ENCODE measurements around the gene HDAC7. TPM values are rescaled to one million over a fixed set of nuclear protein-coding genes. Genes with fewer than 3 reads are reported as not detected.

HDAC7 gene
- total and polyA plus RNA-seq, 2 experiments from 2014 or later, result 19.0 to 41.2 TPM

DNA sequence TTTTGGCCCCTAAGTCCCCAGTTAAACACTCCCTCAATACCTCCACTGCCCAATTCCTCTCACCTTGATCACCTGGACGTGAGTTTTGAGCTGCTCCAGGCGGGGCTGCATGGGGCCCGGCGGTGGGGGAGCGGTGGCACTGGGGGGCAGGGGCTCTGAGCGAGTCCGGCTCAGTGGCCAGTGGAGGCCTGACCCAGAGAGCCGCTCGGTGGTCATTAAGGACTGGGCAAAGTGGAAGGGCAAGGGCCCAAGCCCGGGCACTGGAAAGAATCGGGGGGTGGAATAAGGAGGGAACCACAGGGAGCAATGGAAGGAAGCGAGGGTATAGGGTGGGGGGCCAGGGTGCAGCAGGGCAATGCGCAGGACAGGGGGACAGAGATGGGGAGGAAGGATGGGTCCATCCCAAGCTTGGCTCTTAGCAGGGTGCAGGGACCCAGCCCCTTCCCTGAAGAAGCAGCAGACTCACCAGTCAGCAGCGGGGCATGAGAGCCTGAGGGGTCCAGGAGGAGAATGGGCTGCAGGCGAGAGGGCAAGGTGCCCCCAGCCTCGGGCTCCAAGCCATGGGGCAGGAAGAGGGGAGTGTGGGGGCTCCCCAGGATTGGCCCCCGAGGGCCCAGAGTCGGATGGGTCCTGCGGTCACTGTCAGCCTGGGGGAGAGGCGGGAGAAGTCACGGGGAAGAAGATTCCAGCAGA, 24.4 kb downstream of the HDAC7 start:
- Histone ChIP-seq H2AFZ (no peak overlapping the region), H3K9me2 (replicated peaks; ENCODE audit: insufficient read depth) (no peaks in the 10 kb centered on the region), H3K9me3 (ENCODE audit: low read depth) (no peaks in the 10 kb centered on the region), H3K4me3 (no peak overlapping the region), H4K20me1 (ENCODE audit: insufficient read depth, poor library complexity, severe bottlenecking) (peaks cover 14% of the 10 kb centered on the region), H3K27me3 (no peaks in the 10 kb centered on the region), H3K79me2 (peaks cover 4% of the 10 kb centered on the region), H3K27ac (no peak overlapping the region), H3K4me2 (no peak overlapping the region), H3K36me3 (replicated peaks; ENCODE audit: insufficient read depth, low read depth) (no peaks in the 10 kb centered on the region), H3K4me1 (ENCODE audit: insufficient read depth) (no peaks in the 10 kb centered on the region)
- no peak for DNase-seq (ENCODE audit: low spot score)
- WGBS (ENCODE audit: low lambda C conversion rate, missing lambda C conversion rate), result 96% methylated on average over 13 of the region's 21 CpGs
- TF ChIP-seq EZH2phosphoT487 (IDR thresholded peaks at IDR 0.05; ENCODE audit: low read depth, severe bottlenecking, unreplicated experiment), result no peak
- TF ChIP-seq CTCF (IDR thresholded peaks at IDR 0.05; ENCODE audit: poor library complexity), result no peak
- TF ChIP-seq EZH2 (IDR thresholded peaks at IDR 0.05; ENCODE audit: borderline replicate concordance), result no peak

DNA sequence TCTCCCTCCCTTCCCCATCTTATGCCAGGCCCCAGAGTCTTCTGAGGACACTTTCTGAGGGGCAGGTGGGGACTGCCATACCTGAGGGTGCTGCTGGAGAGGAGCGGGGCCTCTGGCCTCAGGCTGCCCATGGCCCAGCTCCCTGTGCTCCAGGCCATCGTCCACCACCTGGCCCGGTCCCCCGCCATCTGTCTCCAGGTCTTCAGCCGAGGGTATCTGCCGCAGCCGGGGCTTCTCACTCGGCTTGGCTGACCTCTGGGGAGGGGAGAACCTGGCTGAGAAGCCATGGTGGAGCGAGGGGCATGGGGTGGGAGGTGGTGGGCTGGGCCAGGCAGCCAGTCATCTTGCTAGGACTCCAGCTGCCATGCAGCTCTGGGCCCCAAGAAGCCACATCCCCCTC, 25.0 kb downstream of the HDAC7 start:
- no peaks in the 10 kb centered on the region for H3K36me3 ChIP-seq (replicated peaks; ENCODE audit: insufficient read depth, low read depth)

GRCh38 chr12:47793015-47793681, 26.6 kb downstream of the HDAC7 start:
- H2AFZ ChIP-seq, result no peak overlapping the region
- H3K9me3 ChIP-seq (ENCODE audit: low read depth), result no peaks in the 10 kb centered on the region
- H3K4me1 ChIP-seq (ENCODE audit: insufficient read depth), result no peaks in the 10 kb centered on the region
- no peaks in the 10 kb centered on the region for H3K79me2 ChIP-seq
- H3K27me3 ChIP-seq, result no peaks in the 10 kb centered on the region
- TF ChIP-seq CTCF (IDR thresholded peaks at IDR 0.05; ENCODE audit: poor library complexity), result no peak
- TF ChIP-seq EZH2phosphoT487 (IDR thresholded peaks at IDR 0.05; ENCODE audit: low read depth, severe bottlenecking, unreplicated experiment), result no peak
- no peak for TF ChIP-seq EZH2 (IDR thresholded peaks at IDR 0.05; ENCODE audit: borderline replicate concordance)
- DNase-seq (ENCODE audit: low spot score), result no peak
- WGBS (ENCODE audit: low lambda C conversion rate, missing lambda C conversion rate), result 92% methylated on average over 15 of the region's 15 CpGs
- no peaks in the 10 kb centered on the region for H3K9me2 ChIP-seq (replicated peaks; ENCODE audit: insufficient read depth)
- H3K27ac ChIP-seq, result no peak overlapping the region
- H3K36me3 ChIP-seq (replicated peaks; ENCODE audit: insufficient read depth, low read depth), result no peaks in the 10 kb centered on the region
- no peak overlapping the region for H3K4me2 ChIP-seq
- H3K4me3 ChIP-seq, result no peak overlapping the region
- H4K20me1 ChIP-seq (ENCODE audit: insufficient read depth, poor library complexity, severe bottlenecking), result no peaks in the 10 kb centered on the region

More for the DNA sequence above, 25.0 kb downstream of the HDAC7 start:
- peaks cover 9% of the 10 kb centered on the region for H4K20me1 ChIP-seq (ENCODE audit: insufficient read depth, poor library complexity, severe bottlenecking)
- H3K4me2 ChIP-seq, result no peak overlapping the region
- no peaks in the 10 kb centered on the region for H3K9me2 ChIP-seq (replicated peaks; ENCODE audit: insufficient read depth)
- H3K4me1 ChIP-seq (ENCODE audit: insufficient read depth), result no peaks in the 10 kb centered on the region
- no peaks in the 10 kb centered on the region for H3K9me3 ChIP-seq (ENCODE audit: low read depth)
- H3K79me2 ChIP-seq, result peaks cover 3% of the 10 kb centered on the region
- WGBS (ENCODE audit: low lambda C conversion rate, missing lambda C conversion rate), result 97% methylated on average over 7 of the region's 9 CpGs
- no peak overlapping the region for H2AFZ ChIP-seq
- no peak for DNase-seq (ENCODE audit: low spot score)
- no peak for TF ChIP-seq CTCF (IDR thresholded peaks at IDR 0.05; ENCODE audit: poor library complexity)
- TF ChIP-seq EZH2 (IDR thresholded peaks at IDR 0.05; ENCODE audit: borderline replicate concordance), result no peak
- no peak for TF ChIP-seq EZH2phosphoT487 (IDR thresholded peaks at IDR 0.05; ENCODE audit: low read depth, severe bottlenecking, unreplicated experiment)
- no peak overlapping the region for H3K4me3 ChIP-seq
- H3K27ac ChIP-seq, result no peak overlapping the region
- no peaks in the 10 kb centered on the region for H3K27me3 ChIP-seq

Data from hepatocyte (in vitro differentiated cells).